A673 (cell line): Measurements from ENCODE around the gene MAGEA9. TPM values are rescaled to one million over a fixed set of nuclear protein-coding genes. Genes with fewer than 3 reads are reported as not detected.

Source experiments
- BruUV-seq: library from RNA; stranded (reverse); fragments of 400-500 nt; replicated peaks from 2 replicates; lab custom pipeline; 2021; lab: Mats Ljungman, UMichigan
- CTCF ChIA-PET: fragments of 300-600 bp; sonication (Branson Sonifier 250); formaldehyde crosslinking; loops from one replicate; lab custom pipeline; 2022; ENCODE audit warnings: antibody characterized with exemption; lab: Charles Lee
- POLR2A ChIA-PET: fragments of 300-600 bp; sonication (Branson Sonifier 250); formaldehyde crosslinking; loops from one replicate; lab custom pipeline; 2022; ENCODE audit warnings: antibody characterized with exemption; ENCODE audit not compliant: low non-redundant PET; lab: Charles Lee
- DNase-seq: peaks from one replicate; pipeline ENCODE4 v3.0.0-alpha.2; 2015; ENCODE audit warnings: low spot score
- H3K27ac ChIP-seq: fragments of 200-600 bp; sonication (generic); 2 replicates; pipeline ENCODE4 v1.5.1; 2016; ENCODE audit warnings: mixed run types, low read depth, mild to moderate bottlenecking, mixed read lengths, antibody characterized with exemption, low read length; ENCODE audit not compliant: poor library complexity, severe bottlenecking
- H3K27me3 ChIP-seq: fragments of 200-600 bp; sonication (generic); replicated peaks from 2 replicates; pipeline ENCODE4 v1.6.1; 2017; ENCODE audit warnings: mixed run types, low read depth, mild to moderate bottlenecking, mixed read lengths, antibody characterized with exemption, low read length; ENCODE audit not compliant: insufficient read depth, poor library complexity
- H3K36me3 ChIP-seq: fragments of 200-600 bp; sonication (generic); 2 replicates; pipeline ENCODE4 v1.6.1; 2016; ENCODE audit warnings: mixed run types, mild to moderate bottlenecking, mixed read lengths, antibody characterized with exemption, low read length; ENCODE audit not compliant: insufficient read depth, poor library complexity, severe bottlenecking
- H3K4me1 ChIP-seq: fragments of 200-600 bp; sonication (generic); 2 replicates; pipeline ENCODE4 v1.6.1; 2017; ENCODE audit warnings: mixed run types, mild to moderate bottlenecking, mixed read lengths, antibody characterized with exemption, low read length; ENCODE audit not compliant: insufficient read depth, poor library complexity, severe bottlenecking
- H3K4me3 ChIP-seq: fragments of 200-600 bp; sonication (generic); 2 replicates; pipeline ENCODE4 v1.5.1; 2016; ENCODE audit warnings: low read depth, mixed run types, mild to moderate bottlenecking, mixed read lengths, low read length; ENCODE audit not compliant: poor library complexity, severe bottlenecking
- H3K9me3 ChIP-seq: fragments of 200-600 bp; sonication (generic); 2 replicates; pipeline ENCODE4 v1.6.1; 2016; ENCODE audit warnings: mixed run types, low read depth, mild to moderate bottlenecking, mixed read lengths, antibody characterized with exemption, low read length; ENCODE audit not compliant: poor library complexity, severe bottlenecking
- CTCF ChIP-seq: fragments of 300-800, 200-600 bp; sonication (generic); conservative IDR thresholded peaks from 2 replicates; pipeline ENCODE4 v1.5.1; 2017; ENCODE audit warnings: low read depth, mild to moderate bottlenecking, antibody characterized with exemption, low read length, moderate library complexity, mixed read lengths
- EZH2 ChIP-seq: fragments of 200-600 bp; sonication (generic); IDR thresholded peaks from 2 replicates; pipeline ENCODE4 v1.6.1; 2017; ENCODE audit warnings: borderline replicate concordance, low read depth, mild to moderate bottlenecking, mixed read lengths, antibody characterized with exemption, low read length; ENCODE audit not compliant: poor library complexity, severe bottlenecking
- intact Hi-C: fragments of 100-400 bp; cut with micrococcal nuclease; formaldehyde crosslinking; loops from one replicate; pipeline ENCODE4 v1.10.0; 2022; ENCODE audit not compliant: unreplicated experiment
- total RNA-seq: library from RNA; stranded (reverse); gene quantifications from 2 replicates; pipeline ENCODE4 v1.2.3, GENCODE V29; 2021

MAGEA9 gene
- total RNA-seq, 1 experiment from 2014 or later: not detected

- intact Hi-C loops: no loop called here
- Histone ChIP-seq H3K27ac (no peak overlapping the region), H3K36me3 (no peaks in the 10 kb centered on the region), H3K4me3 (no peak overlapping the region), H3K27me3 (peaks cover 3% of the 10 kb centered on the region), H3K9me3 (no peaks in the 10 kb centered on the region), H3K4me1 (no peaks in the 10 kb centered on the region)
- CTCF ChIA-PET: no interaction called here
- BruUV-seq: no TSS peak
- DNase-seq: no peak
- POLR2A ChIA-PET: no interaction called here
- TF ChIP-seq EZH2 (no peak), CTCF (no peak)
Measured at GRCh38 chrX:149819371-149819770, 37.6 kb downstream of the MAGEA9 start.

DNA sequence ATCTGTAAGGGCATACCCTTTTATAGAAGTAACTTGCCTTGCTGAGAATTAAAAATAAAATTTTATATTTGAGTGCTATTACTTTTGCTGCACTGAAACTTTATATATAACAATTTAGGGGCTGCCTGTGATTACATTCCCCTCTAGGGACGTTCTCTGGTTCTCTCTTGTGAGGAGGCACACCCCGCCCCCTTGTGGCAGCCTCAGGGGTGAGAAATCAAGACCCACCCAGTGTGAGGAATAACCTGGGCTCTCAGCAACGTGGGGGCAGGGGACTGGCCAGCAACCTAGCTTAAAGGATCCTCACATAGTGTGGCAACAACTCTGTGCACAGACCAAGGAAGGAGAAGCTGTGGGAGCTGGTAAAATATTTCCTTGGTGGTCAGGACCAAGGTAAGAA is 43.7 kb downstream of the MAGEA9 start:
- TF ChIP-seq EZH2 (no peak), CTCF (peak; percentile 54)
- no peaks in the 10 kb centered on the region for H3K4me1 ChIP-seq
- POLR2A ChIA-PET: no interaction called here
- intact Hi-C loops: no loop called here
- no TSS peak for BruUV-seq
- peak; percentile 53 for DNase-seq
- H3K9me3 ChIP-seq: no peaks in the 10 kb centered on the region
- CTCF ChIA-PET: no interaction called here
- no peak overlapping the region for H3K4me3 ChIP-seq
- no peaks in the 10 kb centered on the region for H3K27me3 ChIP-seq
- H3K36me3 ChIP-seq: no peaks in the 10 kb centered on the region
- no peak overlapping the region for H3K27ac ChIP-seq

- no peak overlapping the region for H3K4me3 ChIP-seq
- BruUV-seq: no TSS peak
- H3K36me3 ChIP-seq: no peaks in the 10 kb centered on the region
- no peak for TF ChIP-seq CTCF
- no peak for TF ChIP-seq EZH2
- ChIA-PET POLR2A (no interaction called here), CTCF (no interaction called here)
- H3K27ac ChIP-seq: no peak overlapping the region
- no peak for DNase-seq
- intact Hi-C loops: no loop called here
- no peaks in the 10 kb centered on the region for H3K27me3 ChIP-seq
- H3K4me1 ChIP-seq: no peaks in the 10 kb centered on the region
- H3K9me3 ChIP-seq: no peaks in the 10 kb centered on the region
Measured at GRCh38 chrX:149827254-149827653, 45.5 kb downstream of the MAGEA9 start.
